ENCODE data around the gene BBLN.

- TF ChIP-seq CTCF (IDR thresholded peaks at IDR 0.05; ENCODE audit: low read depth, low read length), result no peak
- no peak for TF ChIP-seq EZH2phosphoT487 (IDR thresholded peaks at IDR 0.05; ENCODE audit: low read depth)
Observed at GRCh38 chr9:128164307-128164885, 4.3 kb downstream of the BBLN start.
